ENCODE measurements around the gene FIGNL2. TPM values are rescaled to one million over a fixed set of nuclear protein-coding genes. Genes with fewer than 3 reads are reported as not detected.
"Not testable (repeated sequence)": the region's sequence is repeated elsewhere in the genome, so short reads cannot be mapped to it uniquely, and the experiment has no call there.

FIGNL2 gene, protein sequence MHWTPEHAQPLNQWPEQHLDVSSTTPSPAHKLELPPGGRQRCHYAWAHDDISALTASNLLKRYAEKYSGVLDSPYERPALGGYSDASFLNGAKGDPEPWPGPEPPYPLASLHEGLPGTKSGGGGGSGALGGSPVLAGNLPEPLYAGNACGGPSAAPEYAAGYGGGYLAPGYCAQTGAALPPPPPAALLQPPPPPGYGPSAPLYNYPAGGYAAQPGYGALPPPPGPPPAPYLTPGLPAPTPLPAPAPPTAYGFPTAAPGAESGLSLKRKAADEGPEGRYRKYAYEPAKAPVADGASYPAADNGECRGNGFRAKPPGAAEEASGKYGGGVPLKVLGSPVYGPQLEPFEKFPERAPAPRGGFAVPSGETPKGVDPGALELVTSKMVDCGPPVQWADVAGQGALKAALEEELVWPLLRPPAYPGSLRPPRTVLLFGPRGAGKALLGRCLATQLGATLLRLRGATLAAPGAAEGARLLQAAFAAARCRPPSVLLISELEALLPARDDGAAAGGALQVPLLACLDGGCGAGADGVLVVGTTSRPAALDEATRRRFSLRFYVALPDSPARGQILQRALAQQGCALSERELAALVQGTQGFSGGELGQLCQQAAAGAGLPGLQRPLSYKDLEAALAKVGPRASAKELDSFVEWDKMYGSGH
- total RNA-seq = 0.74 and 1.2 TPM in 2 replicates

DNA sequence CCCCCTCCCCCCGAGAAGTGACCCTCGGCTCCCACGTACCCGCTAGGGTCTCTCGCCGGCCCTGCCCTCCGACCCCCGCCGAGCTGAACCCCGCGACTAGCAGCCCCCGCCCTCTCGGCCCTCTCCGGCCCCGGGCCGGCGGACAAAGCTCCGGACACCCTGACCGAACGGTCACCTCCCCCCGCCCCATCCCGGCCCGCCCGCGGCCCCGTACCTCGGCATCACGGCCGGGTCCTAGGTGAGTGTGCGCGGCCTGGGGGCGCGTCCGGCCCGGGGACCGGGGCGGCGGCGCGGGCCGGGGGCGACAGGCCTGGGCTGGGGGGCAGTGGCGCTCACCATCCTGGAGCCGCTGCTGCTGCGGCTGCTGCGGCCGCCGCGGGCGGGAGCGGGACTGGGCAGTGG lies at the start of gene FIGNL2:
Gene FIGNL2, minus strand, starts transcription at position 393 of the 402 bp plus-strand sequence. CDS start 26,305 bp downstream, outside the sequence.
- DNase-seq = no peak

DNA sequence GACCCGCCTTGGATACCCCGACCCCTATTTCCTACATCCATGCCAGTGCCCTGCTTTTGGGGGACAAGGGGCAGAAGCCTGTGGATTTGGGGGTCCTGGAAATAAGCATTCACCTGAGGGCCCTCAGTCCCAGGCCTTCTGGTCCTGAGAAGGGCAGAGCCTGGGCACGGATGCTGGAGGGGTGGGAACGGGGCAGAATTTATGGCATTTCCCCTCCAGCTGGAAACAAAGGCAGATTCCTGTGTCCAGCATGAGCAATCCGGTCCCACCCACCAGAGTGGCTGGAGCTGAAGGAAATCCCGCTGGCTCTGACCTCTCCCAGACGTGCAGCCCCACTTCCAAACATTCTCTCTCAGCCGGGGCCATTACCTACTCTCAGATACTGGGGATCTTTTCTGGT lies 48.7 kb upstream of the FIGNL2 start:
- DNase-seq = peak; percentile 96

- DNase-seq = no peak
Measured at GRCh38 chr12:51896236-51896635, 47.7 kb upstream of the FIGNL2 start.

DNA sequence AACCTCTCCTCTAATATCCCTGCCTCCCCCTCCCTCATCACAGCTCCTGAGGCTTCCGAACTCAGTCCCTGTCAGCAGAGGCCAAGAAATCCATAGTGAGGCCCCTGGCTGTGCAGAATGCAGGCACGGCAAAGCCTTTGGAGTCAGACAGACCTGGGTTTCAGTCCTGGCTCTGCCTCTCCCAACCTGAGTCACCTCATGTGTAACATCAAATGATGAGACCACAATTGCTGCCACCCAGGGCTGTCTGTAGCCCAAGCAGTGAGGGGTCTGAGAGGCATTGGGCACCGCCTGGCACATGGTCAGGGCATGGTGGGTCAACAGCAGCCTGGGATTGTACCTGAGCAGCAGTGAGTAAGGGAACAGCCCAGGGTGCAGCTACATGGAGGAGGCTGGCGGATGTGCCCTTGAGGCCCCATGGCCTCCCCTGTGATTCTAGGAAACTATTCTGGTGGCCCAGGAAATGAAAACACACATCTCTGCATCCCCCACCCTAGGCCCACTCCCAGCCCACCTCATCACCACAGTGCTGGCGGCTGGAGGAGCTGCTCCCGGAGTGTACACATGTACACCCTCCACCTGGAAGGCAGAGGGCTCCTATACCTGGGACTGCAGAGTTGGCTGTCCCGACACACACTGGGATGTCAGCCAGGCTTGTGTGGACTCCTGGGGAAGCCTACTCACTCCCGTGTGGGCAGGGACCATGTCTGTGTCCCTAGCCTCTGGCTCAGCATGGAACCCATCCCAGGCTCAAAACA lies 47.0 kb upstream of the FIGNL2 start:
- no peak for DNase-seq

GRCh38 chr12:51893786-51894185 lies 45.3 kb upstream of the FIGNL2 start:
- DNase-seq = no peak

DNA sequence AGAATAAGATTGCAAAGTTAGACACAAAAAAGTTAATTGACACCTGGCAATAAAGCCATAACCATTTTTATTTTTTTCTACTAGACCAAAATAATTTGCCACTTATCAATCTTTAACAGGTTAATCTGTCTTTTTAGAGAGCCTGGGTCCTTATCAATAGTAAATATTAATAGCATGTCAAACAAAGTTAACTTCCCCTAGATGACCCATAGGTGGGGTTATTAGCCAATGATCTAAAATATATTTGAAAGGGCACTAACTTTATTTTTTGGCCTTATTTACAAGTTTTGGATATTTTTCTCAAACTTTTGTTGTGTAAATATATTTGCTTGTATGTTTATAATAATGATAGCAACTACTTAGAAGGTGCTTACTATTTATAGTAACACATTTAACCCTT lies 43.3 kb upstream of the FIGNL2 start:
- DNase-seq = peak; percentile 56

DNA sequence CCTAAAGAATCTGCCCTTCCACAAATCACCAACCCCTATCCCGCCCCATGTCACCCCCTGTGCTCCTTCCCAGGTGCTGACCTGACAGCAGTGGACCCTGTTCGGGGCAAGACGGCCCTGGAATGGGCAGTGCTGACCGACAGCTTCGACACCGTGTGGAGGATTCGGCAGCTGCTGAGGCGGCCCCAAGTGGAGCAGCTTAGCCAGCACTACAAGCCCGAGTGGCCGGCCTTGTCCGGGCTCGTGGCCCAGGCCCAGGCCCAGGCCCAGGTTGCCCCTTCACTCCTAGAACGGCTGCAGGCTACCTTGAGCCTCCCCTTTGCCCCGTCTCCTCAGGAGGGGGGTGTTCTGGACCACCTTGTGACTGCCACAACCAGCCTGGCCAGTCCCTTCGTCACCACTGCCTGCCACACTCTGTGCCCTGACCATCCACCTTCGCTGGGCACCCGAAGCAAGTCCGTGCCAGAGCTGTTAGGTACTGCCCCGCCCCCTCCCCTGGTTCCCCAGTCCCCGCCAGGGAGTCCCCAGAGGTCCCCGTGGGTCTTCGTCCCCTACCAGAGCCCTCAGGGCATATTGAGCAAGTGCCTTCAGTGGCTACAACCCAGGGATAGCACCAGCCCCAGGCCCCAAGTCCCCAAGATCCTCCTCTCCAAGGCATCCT lies 42.1 kb upstream of the FIGNL2 start:
- no peak for DNase-seq

DNA sequence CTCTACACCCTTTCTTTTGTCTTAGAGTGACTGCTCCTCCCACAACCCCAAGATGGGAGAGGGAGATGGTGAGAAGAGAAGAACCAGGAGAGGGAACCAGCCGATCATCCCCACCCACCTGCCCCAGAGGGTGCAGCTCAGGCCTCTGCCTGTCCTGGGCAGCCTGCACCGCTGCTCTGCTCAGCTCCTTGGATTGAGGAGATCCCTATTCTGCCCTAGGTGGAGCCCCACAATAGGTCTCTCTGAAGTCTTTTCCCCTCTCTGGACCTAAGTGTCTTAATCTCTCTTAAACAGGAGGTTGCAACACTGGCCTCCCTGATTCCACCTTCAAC lies 41.6 kb upstream of the FIGNL2 start:
- no peak for DNase-seq

DNA sequence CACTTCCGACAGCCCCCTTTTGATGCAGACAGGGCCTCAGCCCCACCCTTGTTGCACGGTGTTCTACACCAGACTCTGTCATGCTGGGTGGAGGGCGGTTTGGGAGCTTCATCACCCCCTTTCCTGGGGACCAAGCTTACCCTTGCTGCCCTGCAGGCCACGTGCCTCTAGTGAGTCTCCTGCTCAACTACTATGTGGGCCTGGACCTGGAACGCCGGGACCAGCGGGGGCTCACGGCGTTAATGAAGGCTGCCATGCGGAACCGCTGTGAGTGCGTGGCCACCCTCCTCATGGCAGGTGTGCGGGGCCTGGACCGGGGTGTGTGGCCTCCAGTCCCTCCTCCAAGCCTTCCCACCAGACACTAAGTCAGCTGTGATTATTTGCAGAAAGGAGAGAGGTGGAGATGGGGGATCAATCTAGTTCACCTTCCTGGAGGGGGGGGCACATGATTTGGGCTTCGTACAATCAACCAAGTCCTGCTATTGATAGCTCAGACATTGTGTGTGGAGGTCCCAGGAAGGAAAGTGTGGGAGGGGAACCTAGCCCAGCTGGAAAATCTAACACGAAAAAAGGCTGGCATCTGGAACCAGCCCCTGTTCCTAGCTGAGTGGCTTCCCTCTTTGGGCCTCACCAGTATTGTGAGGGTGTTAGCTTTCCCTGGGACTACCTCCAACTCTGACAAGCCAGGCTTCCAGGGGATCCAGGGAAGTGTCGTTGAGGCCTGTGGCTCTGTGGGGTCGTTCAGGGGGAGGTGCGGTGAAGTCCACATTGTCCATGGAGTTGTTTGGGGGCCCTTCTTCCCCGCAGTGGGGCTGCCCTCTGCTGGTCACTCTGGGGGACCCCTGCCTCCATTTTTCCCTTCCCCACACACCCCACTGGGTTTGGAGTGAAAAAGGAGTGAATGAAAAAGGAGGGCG lies 41.0 kb upstream of the FIGNL2 start:
- no peak for DNase-seq

GRCh38 chr12:51888316-51889215 lies 40.0 kb upstream of the FIGNL2 start:
- DNase-seq = no peak

DNA sequence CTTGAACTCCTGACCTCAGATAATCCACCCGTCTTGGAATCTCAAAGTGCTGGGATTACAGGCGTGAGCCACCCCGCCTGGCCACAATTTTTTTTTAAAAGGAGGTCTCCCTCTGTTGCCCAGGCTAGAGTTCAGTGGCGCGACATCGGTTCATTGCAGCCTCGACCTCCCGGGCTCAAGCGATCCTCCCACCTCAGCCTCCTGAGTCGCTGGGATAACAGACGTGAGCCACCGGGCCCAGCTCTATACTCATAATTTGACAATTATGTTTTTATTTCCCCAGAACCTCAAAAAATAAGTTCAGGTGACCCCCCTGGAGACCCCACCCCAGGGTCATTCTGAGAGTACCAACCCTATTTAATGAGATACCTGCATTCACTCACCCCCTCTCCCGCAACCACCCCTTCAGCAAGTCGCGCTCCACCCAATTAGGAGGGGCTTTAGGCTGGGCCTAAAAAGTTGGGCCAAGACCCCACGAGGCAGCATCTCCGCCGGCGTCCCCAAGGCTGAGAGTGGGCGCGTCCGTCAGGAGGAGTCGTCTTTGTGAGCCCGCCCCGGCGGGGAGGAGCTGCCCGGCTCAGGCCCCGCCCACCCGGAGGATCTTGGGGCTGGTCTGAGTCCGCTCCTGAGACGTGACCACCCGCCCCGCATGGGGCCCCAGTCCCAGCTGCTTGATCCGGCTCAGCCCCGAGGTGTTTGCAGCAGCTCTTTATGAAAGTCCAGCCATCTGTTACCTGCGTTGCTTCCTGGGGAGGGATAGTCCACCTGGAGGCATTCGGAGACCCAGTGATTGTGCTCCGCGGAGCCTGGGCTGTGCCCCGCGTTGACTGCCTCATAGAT lies 39.2 kb upstream of the FIGNL2 start, which contains the start of gene ANKRD33:
Gene ANKRD33, plus strand, starts transcription at position 628 of the 840 bp plus-strand sequence. Its CDS starts 84 bp downstream, at position 712.
- DNase-seq = peak; percentile 59

GRCh38 chr12:51886021-51886710 lies 37.6 kb upstream of the FIGNL2 start:
- peak; percentile 98 for DNase-seq

- not testable (repeated sequence) for DNase-seq
Measured at GRCh38 chr12:51885294-51886020, 36.9 kb upstream of the FIGNL2 start.

GRCh38 chr12:51884676-51885229 lies 36.2 kb upstream of the FIGNL2 start:
- peak; percentile 70 for DNase-seq

- no peak for DNase-seq
Measured at GRCh38 chr12:51883998-51884675, 35.6 kb upstream of the FIGNL2 start.

- no peak for DNase-seq
Measured at GRCh38 chr12:51883295-51883694, 34.8 kb upstream of the FIGNL2 start.

GRCh38 chr12:51879102-51879501 lies 30.6 kb upstream of the FIGNL2 start:
- DNase-seq = no peak

Measured in dermis blood vessel endothelial cell (primary cell).